GM12864 (cell line): ENCODE data around the gene TTYH3.
"Not testable (repeated sequence)": the region's sequence is repeated elsewhere in the genome, so short reads cannot be mapped to it uniquely, and the experiment has no call there.

ENCODE experiments used
- DNase-seq: peaks from one replicate; pipeline ENCODE4 v3.0.0-alpha.2; 2011; ENCODE audit warnings: low read depth
- H3K4me3 ChIP-seq: 2 replicates; pipeline ENCODE4 v1.5.1; 2011; ENCODE audit warnings: mild to moderate bottlenecking, low read depth, low read length, control low read depth
- TF ChIP-seq, protein P1 (sequence below): IDR thresholded peaks from 2 replicates; pipeline ENCODE4 v1.5.1; 2011; ENCODE audit warnings: low read depth, mild to moderate bottlenecking, moderate library complexity, low read length, control low read depth, inconsistent platforms; ENCODE audit errors: missing control alignments

The TTYH3 gene

GRCh38 chr7:2692543-2692942, 60.8 kb downstream of the TTYH3 start:
- no peak overlapping the region for H3K4me3 ChIP-seq
- TF ChIP-seq, protein P1, sequence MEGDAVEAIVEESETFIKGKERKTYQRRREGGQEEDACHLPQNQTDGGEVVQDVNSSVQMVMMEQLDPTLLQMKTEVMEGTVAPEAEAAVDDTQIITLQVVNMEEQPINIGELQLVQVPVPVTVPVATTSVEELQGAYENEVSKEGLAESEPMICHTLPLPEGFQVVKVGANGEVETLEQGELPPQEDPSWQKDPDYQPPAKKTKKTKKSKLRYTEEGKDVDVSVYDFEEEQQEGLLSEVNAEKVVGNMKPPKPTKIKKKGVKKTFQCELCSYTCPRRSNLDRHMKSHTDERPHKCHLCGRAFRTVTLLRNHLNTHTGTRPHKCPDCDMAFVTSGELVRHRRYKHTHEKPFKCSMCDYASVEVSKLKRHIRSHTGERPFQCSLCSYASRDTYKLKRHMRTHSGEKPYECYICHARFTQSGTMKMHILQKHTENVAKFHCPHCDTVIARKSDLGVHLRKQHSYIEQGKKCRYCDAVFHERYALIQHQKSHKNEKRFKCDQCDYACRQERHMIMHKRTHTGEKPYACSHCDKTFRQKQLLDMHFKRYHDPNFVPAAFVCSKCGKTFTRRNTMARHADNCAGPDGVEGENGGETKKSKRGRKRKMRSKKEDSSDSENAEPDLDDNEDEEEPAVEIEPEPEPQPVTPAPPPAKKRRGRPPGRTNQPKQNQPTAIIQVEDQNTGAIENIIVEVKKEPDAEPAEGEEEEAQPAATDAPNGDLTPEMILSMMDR = no peak
- DNase-seq = no peak

- H3K4me3 ChIP-seq, DNase-seq: not testable (repeated sequence)
Observed at GRCh38 chr7:2693420-2694121, 61.8 kb downstream of the TTYH3 start.

- not testable (repeated sequence) for H3K4me3 ChIP-seq, DNase-seq
Observed at GRCh38 chr7:2694122-2694436, 62.3 kb downstream of the TTYH3 start.

GRCh38 chr7:2698581-2699288, 66.9 kb downstream of the TTYH3 start:
- peak; percentile 95 for DNase-seq
- no peak overlapping the region for H3K4me3 ChIP-seq
- TF ChIP-seq, protein P1 = no peak

DNA sequence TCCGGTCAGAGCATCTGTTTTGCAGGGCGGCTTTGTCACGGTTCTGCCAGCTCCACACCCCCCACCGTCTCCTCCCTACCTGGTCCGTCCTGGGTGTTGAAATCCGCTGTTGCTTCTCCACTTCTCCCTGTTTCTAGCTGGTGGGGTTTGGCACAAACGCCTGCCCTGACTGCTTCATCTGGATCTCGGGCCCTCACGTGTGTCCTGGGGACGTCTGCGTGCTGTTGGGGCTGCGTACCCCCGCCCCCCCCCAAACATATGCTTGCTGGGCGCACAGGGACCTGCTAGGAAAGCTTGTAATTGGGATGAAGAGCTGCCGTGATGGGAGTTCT, 67.5 kb downstream of the TTYH3 start:
- no peak for DNase-seq
- no peak overlapping the region for H3K4me3 ChIP-seq
- TF ChIP-seq, protein P1 = no peak

GRCh38 chr7:2700141-2700850, 68.5 kb downstream of the TTYH3 start:
- no peak for DNase-seq
- H3K4me3 ChIP-seq = no peak overlapping the region
- TF ChIP-seq, protein P1 = no peak

GRCh38 chr7:2701424-2701823, 69.6 kb downstream of the TTYH3 start:
- TF ChIP-seq, protein P1 = no peak
- no peak overlapping the region for H3K4me3 ChIP-seq
- DNase-seq = no peak
